ENCODE results near the gene HDAC10.

Gene HDAC10

GRCh38 chr22:50199251-50199721 is 51.8 kb downstream of the HDAC10 start:
- DNase-seq, result no peak

DNA sequence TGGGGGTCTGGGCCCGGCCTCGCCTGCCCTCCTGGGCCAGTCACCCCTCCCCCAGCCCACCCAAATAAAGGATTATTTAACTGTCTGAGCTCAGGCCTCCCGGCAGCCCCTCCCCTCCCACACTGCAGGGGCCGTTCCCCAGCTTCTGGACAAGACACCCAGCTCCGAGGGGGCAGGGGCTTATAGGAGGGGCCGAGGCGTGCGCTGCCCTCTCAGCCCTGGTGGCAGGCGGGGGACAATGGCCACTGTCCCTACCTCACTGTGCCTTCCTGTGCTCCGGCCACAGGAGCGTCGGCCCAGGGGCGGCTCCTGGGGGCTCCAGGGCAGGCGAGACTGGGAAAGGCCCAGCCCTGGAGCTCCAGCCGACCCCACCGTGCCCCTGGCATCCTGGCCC is 52.4 kb downstream of the HDAC10 start:
- no peak for DNase-seq

GRCh38 chr22:50197856-50198623 is 53.0 kb downstream of the HDAC10 start:
- no peak for DNase-seq

DNA sequence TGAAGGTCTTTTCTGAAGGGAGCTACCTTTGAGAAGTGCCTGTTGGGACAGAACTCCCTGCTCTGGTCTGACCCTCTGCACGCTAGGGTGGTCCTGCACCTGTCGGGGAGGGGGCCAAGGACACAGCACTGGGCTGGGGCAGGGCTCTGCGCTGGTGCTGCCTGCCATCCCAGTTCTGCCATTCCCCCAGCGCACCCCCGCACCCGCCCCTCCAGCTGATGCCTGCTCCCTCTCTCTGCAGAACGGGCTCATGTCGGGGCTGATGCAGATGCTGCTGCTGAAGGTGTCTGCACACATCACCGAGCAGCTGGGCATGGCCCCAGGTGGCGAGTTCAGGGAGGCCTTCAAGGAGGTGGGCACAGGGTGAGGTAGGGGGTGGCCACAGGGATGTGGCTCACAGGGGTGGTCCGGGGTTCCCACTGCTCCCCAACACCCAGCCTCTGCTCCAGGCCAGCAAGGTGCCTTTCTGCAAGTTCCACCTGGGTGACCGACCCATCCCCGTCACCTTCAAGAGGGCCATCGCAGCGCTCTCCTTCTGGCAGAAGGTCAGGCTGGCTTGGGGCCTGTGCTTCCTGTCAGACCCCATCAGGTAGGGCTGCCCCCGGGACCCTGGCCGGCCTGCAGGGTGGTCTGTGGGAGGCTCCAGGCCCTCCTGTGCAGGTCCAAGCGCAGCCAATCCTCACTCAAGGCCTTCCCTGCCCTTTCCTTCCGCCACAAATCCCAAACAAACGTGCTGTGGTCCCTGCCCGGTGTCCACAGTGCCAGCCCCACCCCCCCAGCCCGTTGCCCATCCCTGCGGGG is 53.9 kb downstream of the HDAC10 start:
- no peak for DNase-seq

DNA sequence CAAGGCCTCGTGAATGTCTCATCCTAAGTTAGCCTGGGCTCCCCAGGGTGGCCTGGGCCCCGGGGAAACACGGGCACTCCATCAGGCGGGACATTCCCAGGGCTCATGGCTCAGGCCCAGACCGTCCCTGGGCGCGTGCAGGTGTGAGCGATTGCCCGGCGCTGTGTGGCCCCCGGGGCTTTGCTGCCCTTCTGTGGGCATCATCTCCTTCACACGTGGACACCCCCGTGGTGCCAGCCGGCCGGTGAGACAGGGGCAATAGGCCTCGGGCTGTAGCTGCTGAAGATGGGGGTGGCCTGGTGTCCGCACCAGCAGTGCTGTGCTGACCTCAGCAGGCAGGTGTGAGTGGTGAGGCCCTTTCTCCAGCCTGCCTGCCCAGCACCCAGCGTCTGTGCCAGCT is 54.8 kb downstream of the HDAC10 start:
- no peak for DNase-seq

All from CD4-positive, alpha-beta T cell treated with Interleukin-12 subunit alpha and Interleukin-12 subunit beta, for 1 hour (primary cell).